MG63 (cell line): Measurements from ENCODE around the gene RAI1. TPM values are rescaled to one million over a fixed set of nuclear protein-coding genes. Genes with fewer than 3 reads are reported as not detected.

Experiments used
- DNase-seq: peaks from one replicate; pipeline ENCODE4 v3.0.0-alpha.2; 2020
- H3K27me3 ChIP-seq: fragments of 250-450 bp; sonication (Bioruptor Pico); 2 replicates; pipeline ENCODE4 v1.5.1; 2020; ENCODE audit warnings: mild to moderate bottlenecking, moderate library complexity
- H3K36me3 ChIP-seq: fragments of 250-450 bp; sonication (Bioruptor Pico); 2 replicates; pipeline ENCODE4 v1.5.1; 2020; ENCODE audit warnings: mild to moderate bottlenecking, moderate library complexity
- H3K4me3 ChIP-seq: fragments of 250-450 bp; sonication (Bioruptor Pico); 2 replicates; pipeline ENCODE4 v1.5.1; 2020; ENCODE audit warnings: mild to moderate bottlenecking, moderate library complexity
- H3K9me3 ChIP-seq: fragments of 250-450 bp; sonication (Bioruptor Pico); 2 replicates; pipeline ENCODE4 v1.5.1; 2020; ENCODE audit warnings: mild to moderate bottlenecking, moderate library complexity
- total RNA-seq: library from RNA; depleted of rRNA; stranded (reverse); fragments of >200 nt; shearing (Covaris generic); gene quantifications from 2 replicates; pipeline ENCODE4 v1.2.3, GENCODE V29; 2014; ENCODE audit warnings: low replicate concordance

The RAI1 gene
- total RNA-seq, 1 experiment from 2014 or later = 7.1 TPM

- H3K36me3 ChIP-seq = no peaks in the 10 kb centered on the region
- DNase-seq = no peak
- no peaks in the 10 kb centered on the region for H3K9me3 ChIP-seq
- no peaks in the 10 kb centered on the region for H3K27me3 ChIP-seq
- no peak overlapping the region for H3K4me3 ChIP-seq
These were observed 86.1 kb downstream of the RAI1 start for GRCh38 chr17:17767154-17767869.

GRCh38 chr17:17767887-17768418, 86.7 kb downstream of the RAI1 start:
- Histone ChIP-seq H3K9me3 (no peaks in the 10 kb centered on the region), H3K4me3 (no peak overlapping the region), H3K27me3 (no peaks in the 10 kb centered on the region), H3K36me3 (no peaks in the 10 kb centered on the region)
- DNase-seq = no peak

- Histone ChIP-seq H3K9me3 (no peaks in the 10 kb centered on the region), H3K4me3 (no peak overlapping the region), H3K36me3 (no peaks in the 10 kb centered on the region), H3K27me3 (no peaks in the 10 kb centered on the region)
- peak; percentile 29 for DNase-seq
These were observed 87.3 kb downstream of the RAI1 start for GRCh38 chr17:17768424-17769088.

- Histone ChIP-seq H3K36me3 (no peaks in the 10 kb centered on the region), H3K9me3 (no peaks in the 10 kb centered on the region), H3K4me3 (no peak overlapping the region), H3K27me3 (no peaks in the 10 kb centered on the region)
- no peak for DNase-seq
These were observed 88.8 kb downstream of the RAI1 start for GRCh38 chr17:17769869-17770631.

- no peaks in the 10 kb centered on the region for H3K9me3 ChIP-seq
- H3K27me3 ChIP-seq = no peaks in the 10 kb centered on the region
- H3K36me3 ChIP-seq = no peaks in the 10 kb centered on the region
- DNase-seq = no peak
- H3K4me3 ChIP-seq = no peak overlapping the region
These were observed 89.4 kb downstream of the RAI1 start for GRCh38 chr17:17770632-17771044.

- DNase-seq = no peak
- Histone ChIP-seq H3K27me3 (no peaks in the 10 kb centered on the region), H3K36me3 (no peaks in the 10 kb centered on the region), H3K4me3 (no peak overlapping the region), H3K9me3 (no peaks in the 10 kb centered on the region)
These were observed 90.4 kb downstream of the RAI1 start for GRCh38 chr17:17771498-17772201.

GRCh38 chr17:17772231-17772630, 91.0 kb downstream of the RAI1 start:
- H3K27me3 ChIP-seq = no peaks in the 10 kb centered on the region
- H3K9me3 ChIP-seq = no peaks in the 10 kb centered on the region
- no peak overlapping the region for H3K4me3 ChIP-seq
- H3K36me3 ChIP-seq = no peaks in the 10 kb centered on the region
- DNase-seq = no peak

- DNase-seq = peak; percentile 24
- Histone ChIP-seq H3K36me3 (no peaks in the 10 kb centered on the region), H3K27me3 (no peaks in the 10 kb centered on the region), H3K4me3 (no peak overlapping the region), H3K9me3 (no peaks in the 10 kb centered on the region)
These were observed 93.0 kb downstream of the RAI1 start for GRCh38 chr17:17774009-17774881.

- Histone ChIP-seq H3K4me3 (no peak overlapping the region), H3K36me3 (no peaks in the 10 kb centered on the region), H3K27me3 (no peaks in the 10 kb centered on the region), H3K9me3 (no peaks in the 10 kb centered on the region)
- DNase-seq = no peak
These were observed 95.6 kb downstream of the RAI1 start for GRCh38 chr17:17776889-17777288.

GRCh38 chr17:17778308-17779014, 97.2 kb downstream of the RAI1 start:
- DNase-seq = peak; percentile 22
- Histone ChIP-seq H3K9me3 (no peaks in the 10 kb centered on the region), H3K27me3 (no peaks in the 10 kb centered on the region)

GRCh38 chr17:17779015-17779611, 97.9 kb downstream of the RAI1 start:
- H3K9me3 ChIP-seq = no peaks in the 10 kb centered on the region
- no peak for DNase-seq
- H3K36me3 ChIP-seq = no peaks in the 10 kb centered on the region
- no peaks in the 10 kb centered on the region for H3K27me3 ChIP-seq
- no peak overlapping the region for H3K4me3 ChIP-seq

More at GRCh38 chr17:17778308-17779014, 97.2 kb downstream of the RAI1 start:
- no peak overlapping the region for H3K4me3 ChIP-seq
- no peaks in the 10 kb centered on the region for H3K36me3 ChIP-seq

GRCh38 chr17:17780922-17781590, 99.8 kb downstream of the RAI1 start:
- Histone ChIP-seq H3K9me3 (no peaks in the 10 kb centered on the region), H3K27me3 (no peaks in the 10 kb centered on the region), H3K36me3 (no peaks in the 10 kb centered on the region), H3K4me3 (no peak overlapping the region)
- no peak for DNase-seq

GRCh38 chr17:17781591-17782496, 100.6 kb downstream of the RAI1 start:
- H3K27me3 ChIP-seq = no peaks in the 10 kb centered on the region
- no peaks in the 10 kb centered on the region for H3K9me3 ChIP-seq

More at GRCh38 chr17:17781591-17782496, 100.6 kb downstream of the RAI1 start:
- peak overlapping the region; percentile 22 for H3K4me3 ChIP-seq
- no peaks in the 10 kb centered on the region for H3K36me3 ChIP-seq
- DNase-seq = peak; percentile 50
